H54 (cell line): ENCODE measurements around the gene GPR85.
"Not testable (repeated sequence)": the region's sequence is repeated elsewhere in the genome, so short reads cannot be mapped to it uniquely, and the experiment has no call there.

Experiments used
- DNase-seq: peaks from one replicate; pipeline ENCODE4 v3.0.0; 2011; ENCODE audit warnings: low spot score, mixed read lengths; ENCODE audit not compliant: insufficient read length
- FAIRE-seq: peaks from 3 replicates; lab custom pipeline; 2011; peaks lifted over from hg19 to GRCh38; lab: Jason Lieb, UNC
- POLR2A ChIP-seq: IDR thresholded peaks from 2 replicates; pipeline ENCODE4 v1.6.1; 2011; ENCODE audit warnings: low read depth, mild to moderate bottlenecking, low read length

GPR85 gene

DNA sequence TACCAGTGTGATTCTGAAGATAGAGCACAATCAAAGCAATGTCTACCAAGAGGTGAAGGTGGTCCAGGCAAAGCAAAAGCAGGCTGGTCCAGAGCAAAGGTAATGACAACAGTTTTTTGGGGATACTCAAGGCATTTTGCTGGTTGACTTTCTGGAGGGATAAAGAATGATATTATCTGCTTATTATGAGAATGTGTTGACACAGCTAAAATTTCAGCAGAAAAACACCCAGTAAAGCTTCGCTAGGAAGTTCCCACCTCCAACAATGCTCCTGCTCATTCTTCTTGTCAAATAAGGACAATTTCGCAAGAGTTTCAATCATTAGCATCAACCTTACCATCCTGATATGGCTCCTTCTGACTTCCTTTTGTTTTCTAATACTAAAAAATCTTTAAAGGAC, 24.1 kb downstream of the GPR85 start:
- no peak for FAIRE-seq
- no peak for TF ChIP-seq POLR2A
- no peak for DNase-seq

DNA sequence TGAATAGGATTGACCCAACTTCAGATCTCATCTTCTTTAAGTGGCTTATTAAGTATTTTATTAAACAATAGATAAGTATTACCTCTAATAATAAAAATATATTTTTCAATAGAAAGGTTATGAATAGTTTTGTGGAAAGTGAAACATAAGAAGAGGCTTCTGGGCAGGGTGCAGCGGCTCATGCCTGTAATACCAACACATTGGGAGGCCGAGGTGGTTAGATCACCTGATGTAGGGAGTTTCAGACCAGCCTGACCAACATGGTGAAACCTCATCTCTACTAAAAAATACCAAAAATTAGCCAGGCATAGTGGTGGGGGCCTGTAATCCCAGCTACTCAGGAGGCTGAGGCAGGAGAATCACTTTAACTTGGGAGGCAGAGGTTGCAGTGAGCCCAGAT, 26.5 kb downstream of the GPR85 start:
- TF ChIP-seq POLR2A, result no peak
- FAIRE-seq (no peak), DNase-seq (no peak)

DNA sequence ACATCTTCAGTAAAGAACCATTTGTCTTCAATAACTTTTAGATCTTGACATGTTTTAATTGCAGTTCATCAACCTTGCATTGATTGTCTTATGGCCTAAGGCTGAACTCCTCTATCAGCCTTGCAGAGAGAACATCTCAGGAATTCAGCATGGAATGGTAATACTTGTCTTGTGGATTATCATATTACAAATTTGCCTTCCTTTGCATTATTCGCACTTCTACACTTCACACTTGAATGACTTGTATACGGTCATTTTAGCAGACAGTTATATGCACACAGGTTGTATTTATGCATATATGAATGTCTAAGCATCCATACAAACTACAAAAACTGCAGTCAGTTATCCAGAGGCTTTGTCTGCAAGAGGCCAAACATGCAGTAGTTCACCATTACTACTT, 31.7 kb downstream of the GPR85 start:
- TF ChIP-seq POLR2A, result no peak
- DNase-seq (no peak), FAIRE-seq (no peak)

DNA sequence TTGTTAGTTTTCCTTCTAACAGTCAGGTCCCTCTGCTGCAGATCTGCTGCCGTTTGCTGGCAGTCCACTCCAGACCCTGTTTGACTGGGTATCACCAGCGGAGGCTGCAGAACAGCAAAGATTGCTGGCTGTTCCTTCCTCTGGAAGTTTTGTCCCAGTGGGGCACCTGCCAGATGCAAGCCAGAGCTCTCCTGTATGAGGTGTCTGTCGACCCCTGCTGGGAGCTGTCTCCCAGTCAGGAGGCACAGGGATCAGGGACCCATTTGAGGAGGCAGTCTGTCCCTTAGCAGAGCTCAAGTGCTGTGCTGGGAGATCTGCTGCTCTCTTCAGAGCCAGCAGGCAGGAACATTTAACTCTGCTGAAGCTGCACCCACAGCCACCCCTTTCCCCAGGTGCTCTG, 32.4 kb downstream of the GPR85 start:
- FAIRE-seq, DNase-seq: not testable (repeated sequence)

DNA sequence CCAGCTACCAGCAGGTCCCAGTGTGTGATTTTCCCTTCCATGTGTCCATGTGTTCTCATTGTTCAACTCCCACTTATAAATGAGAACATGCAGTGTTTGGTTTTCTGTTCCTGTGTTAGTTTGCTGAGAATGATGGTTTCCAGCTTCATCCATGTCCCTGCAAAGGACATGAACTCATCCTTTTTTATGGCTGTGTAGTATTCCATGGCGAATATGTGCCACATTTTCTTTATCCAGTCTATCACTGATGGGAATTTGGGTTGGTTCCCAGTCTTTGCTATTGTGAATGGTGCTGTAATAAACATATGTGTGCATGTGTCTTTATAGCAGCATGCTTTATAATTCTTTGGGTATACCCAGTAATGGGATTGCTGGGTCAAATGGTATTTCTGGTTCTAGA, 37.4 kb downstream of the GPR85 start:
- DNase-seq, FAIRE-seq: not testable (repeated sequence)

DNA sequence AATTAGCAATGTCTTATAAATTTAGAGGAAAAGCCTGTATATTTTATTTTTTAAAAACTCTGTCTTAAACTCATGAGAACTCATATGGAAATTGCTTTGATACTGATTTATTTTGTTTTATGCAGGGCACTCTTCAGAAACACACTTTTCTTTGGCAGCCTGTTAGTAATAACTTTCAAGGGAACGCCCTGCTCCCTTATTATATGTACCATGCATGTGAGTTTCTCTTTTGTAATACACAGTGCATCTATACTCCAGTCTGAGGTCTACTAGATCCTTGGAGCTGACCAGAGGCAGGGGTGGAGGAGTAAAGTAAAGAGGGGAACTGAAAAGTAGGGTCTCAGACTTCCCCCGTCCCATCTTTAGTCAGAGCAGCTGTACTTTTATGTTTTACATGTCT, 40.2 kb downstream of the GPR85 start:
- no peak for TF ChIP-seq POLR2A
- DNase-seq, result no peak
- no peak for FAIRE-seq

DNA sequence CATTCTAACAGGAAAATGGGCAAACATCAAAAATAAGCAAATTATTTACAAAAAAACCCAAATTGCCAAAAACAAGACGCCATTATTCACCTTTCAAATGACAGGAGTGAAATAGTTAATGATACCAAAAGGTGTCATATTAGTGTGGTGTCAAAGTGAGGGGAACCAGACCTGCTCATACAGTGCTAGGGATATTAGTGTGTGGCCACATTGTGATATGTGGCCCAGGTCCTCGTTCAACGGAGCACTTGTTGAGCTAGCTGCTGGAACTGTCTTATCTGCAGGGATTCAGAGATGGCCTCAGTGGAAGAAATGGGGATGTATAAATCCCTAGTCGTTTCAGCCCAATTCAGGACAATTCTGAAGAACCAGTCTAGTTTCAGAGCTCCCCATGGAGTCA, 41.2 kb downstream of the GPR85 start:
- DNase-seq, result no peak
- no peak for TF ChIP-seq POLR2A
- FAIRE-seq, result no peak

DNA sequence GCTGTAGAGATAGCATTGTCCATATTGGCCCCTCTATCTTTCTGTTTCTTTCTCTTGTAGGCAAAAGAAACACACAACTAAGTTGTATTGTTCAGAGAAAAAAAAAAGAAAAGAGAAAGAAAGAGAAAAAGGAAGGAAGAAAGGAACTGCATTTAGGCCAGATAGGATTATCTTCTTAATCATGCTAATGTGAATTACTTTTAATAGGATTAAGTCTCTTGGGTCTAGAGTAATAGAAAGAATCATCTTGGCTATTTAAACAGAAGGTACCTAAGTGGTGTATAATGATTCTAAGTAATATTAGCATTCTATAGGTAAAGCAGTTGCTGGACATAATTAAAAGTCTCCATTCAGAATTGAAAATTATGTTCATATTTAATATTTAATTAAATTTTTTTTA, 42.2 kb downstream of the GPR85 start:
- TF ChIP-seq POLR2A, result no peak
- no peak for DNase-seq
- no peak for FAIRE-seq

DNA sequence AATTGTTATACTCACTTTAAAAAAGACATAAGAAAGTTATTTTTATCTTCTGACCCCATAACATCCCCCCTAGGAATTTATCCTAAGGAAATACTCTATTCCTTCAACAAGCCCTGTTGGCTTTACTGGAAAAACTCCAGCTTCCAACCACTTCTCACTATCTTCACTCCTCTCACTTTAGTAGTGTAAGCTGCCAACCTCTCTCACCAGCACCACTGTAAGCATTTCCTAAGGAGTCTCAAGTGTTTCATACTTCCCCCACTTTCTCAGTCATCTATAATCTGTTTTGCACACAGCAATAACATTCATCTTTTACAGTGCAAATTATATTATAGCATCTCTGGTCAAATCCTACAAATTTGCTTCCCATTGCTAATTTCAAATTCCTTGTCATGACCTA, 45.8 kb downstream of the GPR85 start:
- FAIRE-seq (no peak), DNase-seq (no peak)
- TF ChIP-seq POLR2A, result no peak

DNA sequence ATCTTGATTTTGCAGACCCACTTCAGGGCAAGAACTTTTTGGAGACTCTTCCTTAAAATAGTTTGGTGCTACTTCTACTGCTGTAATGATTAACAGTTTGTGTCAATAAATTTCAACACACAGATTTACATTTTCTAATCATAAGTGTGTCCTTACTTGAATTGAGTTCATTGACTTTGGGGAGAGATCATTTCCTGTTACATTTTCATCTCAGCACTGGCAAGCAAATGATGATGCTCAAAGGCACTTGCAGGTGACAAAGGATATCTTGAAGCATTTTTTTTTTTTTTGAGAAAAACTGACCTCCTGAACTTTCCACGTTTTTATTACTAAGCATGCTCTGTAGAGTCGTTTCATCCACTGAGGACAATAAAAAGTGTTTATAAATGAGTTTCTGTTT, 52.7 kb downstream of the GPR85 start:
- TF ChIP-seq POLR2A, result no peak
- DNase-seq, result no peak
- FAIRE-seq, result no peak
